H1 (cell line): Measurements from ENCODE around the gene ABCF2. TPM values are rescaled to one million over a fixed set of nuclear protein-coding genes. Genes with fewer than 3 reads are reported as not detected.

Experiments used
- CHD7 ChIP-seq: fragments of 300-600 bp; sonication (generic); IDR thresholded peaks from 2 replicates; pipeline ENCODE4 v1.7.1; 2012; ENCODE audit warnings: low read length, moderate library complexity, mild to moderate bottlenecking, inconsistent platforms; ENCODE audit not compliant: insufficient replicate concordance
- polyA plus RNA-seq, 7 experiments: library from polyadenylated mRNA; depleted of rRNA in 3 of 7; stranded (reverse) in 5 of 7; unstranded in 2 of 7; fragments of >200 nt in 5 of 7; fragments of 200-250 nt in 2 of 7; gene quantifications; 1 replicate in 5 of 7; 2 replicates in 1 of 7; 4 replicates in 1 of 7; pipeline versions ENCODE4 v1.2.1 to v1.2.3, GENCODE V29; 2011 to 2013; ENCODE audit warnings: missing spikeins in 2 of 7, mixed read lengths in 2 of 7
- total RNA-seq: library from RNA; stranded (reverse); fragmentation: NEBNext Ultra II Directional; extraction: Animal tissue kit (Norgen Biotek cat#: 25700); gene quantifications from 2 replicates; pipeline ENCODE4 v1.2.1, GENCODE V29; 2021

ABCF2 gene
- total and polyA plus RNA-seq, 2 of the 8 experiments (the other 6 are each of a cell fraction or from before 2014, with no cell fraction given), result 28.0 to 55.0 TPM

DNA sequence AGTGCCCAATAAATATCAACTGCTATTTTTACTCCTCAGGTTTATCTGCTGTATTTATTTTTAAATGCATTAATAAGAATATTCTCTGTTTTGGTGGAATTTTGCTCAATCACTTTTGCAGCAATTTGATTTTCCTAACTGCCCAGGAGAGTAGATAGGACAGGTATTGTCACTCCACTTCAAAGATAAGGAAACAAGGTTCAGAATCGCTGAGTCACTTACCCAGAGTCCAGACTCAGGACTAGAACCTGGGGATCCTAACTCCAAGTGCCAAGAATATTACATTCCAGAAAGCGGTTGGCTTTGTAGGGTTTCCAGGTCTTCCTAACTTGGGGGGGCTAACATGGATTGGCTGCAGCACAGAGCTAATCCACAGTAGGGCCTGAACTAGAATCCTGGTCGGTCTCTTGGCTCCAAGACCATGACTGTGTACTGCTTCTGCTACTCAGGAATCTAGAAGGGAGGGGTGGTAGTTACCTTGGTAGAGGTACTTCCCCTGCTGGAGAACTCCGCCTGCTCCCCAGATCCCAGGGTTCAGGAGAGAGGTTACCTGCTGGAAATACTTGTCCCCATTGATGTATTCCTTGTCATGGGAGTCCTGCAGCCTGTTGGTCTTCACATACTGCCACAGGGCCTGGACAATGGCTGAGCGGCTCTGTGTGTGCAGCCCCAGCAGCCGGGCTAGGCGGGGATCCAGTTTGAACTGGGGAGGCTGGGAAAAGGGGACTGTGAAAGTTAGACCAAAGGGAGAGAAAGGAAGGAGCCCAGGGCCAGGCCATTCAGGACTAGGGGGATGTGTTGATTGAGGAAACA is 14.1 kb upstream of the ABCF2 start (continued):
- no peak for TF ChIP-seq CHD7
